Measurements from ENCODE around the gene RNF208.

RNF208 gene

GRCh38 chr9:137213160-137214060 lies 8.6 kb downstream of the RNF208 start:
- Histone ChIP-seq H3K27me3 (ENCODE audit: insufficient read depth, poor library complexity, severe bottlenecking) (no peaks in the 10 kb centered on the region), H3K4me3 (replicated peaks; ENCODE audit: insufficient read depth, low read length) (no peak overlapping the region), H3K27ac (replicated peaks) (no peak overlapping the region)
- no peak for DNase-seq (ENCODE audit: low read depth in 1 of 2, low spot score in 1 of 2)
- TF ChIP-seq CTCF (IDR thresholded peaks at IDR 0.05; ENCODE audit: insufficient read depth, low read length): peak; percentile 8
- TF ChIP-seq GABPA (IDR thresholded peaks at IDR 0.05; ENCODE audit: low read depth): no peak

GRCh38 chr9:137212520-137212919 lies 9.5 kb downstream of the RNF208 start:
- Histone ChIP-seq H3K27ac (replicated peaks) (no peak overlapping the region), H3K27me3 (ENCODE audit: insufficient read depth, poor library complexity, severe bottlenecking) (no peaks in the 10 kb centered on the region), H3K4me3 (replicated peaks; ENCODE audit: insufficient read depth, low read length) (no peak overlapping the region)
- DNase-seq (ENCODE audit: low read depth in 1 of 2, low spot score in 1 of 2): no peak
- TF ChIP-seq, protein P1, sequence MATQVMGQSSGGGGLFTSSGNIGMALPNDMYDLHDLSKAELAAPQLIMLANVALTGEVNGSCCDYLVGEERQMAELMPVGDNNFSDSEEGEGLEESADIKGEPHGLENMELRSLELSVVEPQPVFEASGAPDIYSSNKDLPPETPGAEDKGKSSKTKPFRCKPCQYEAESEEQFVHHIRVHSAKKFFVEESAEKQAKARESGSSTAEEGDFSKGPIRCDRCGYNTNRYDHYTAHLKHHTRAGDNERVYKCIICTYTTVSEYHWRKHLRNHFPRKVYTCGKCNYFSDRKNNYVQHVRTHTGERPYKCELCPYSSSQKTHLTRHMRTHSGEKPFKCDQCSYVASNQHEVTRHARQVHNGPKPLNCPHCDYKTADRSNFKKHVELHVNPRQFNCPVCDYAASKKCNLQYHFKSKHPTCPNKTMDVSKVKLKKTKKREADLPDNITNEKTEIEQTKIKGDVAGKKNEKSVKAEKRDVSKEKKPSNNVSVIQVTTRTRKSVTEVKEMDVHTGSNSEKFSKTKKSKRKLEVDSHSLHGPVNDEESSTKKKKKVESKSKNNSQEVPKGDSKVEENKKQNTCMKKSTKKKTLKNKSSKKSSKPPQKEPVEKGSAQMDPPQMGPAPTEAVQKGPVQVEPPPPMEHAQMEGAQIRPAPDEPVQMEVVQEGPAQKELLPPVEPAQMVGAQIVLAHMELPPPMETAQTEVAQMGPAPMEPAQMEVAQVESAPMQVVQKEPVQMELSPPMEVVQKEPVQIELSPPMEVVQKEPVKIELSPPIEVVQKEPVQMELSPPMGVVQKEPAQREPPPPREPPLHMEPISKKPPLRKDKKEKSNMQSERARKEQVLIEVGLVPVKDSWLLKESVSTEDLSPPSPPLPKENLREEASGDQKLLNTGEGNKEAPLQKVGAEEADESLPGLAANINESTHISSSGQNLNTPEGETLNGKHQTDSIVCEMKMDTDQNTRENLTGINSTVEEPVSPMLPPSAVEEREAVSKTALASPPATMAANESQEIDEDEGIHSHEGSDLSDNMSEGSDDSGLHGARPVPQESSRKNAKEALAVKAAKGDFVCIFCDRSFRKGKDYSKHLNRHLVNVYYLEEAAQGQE (IDR thresholded peaks at IDR 0.05; ENCODE audit: insufficient replicate concordance, low read depth): no peak
- no peak for TF ChIP-seq GABPA (IDR thresholded peaks at IDR 0.05; ENCODE audit: low read depth)
- no peak for TF ChIP-seq SPI1 (IDR thresholded peaks at IDR 0.05; ENCODE audit: borderline replicate concordance, low read depth)
- TF ChIP-seq CTCF (IDR thresholded peaks at IDR 0.05; ENCODE audit: insufficient read depth, low read length): no peak
- TF ChIP-seq POLR2AphosphoS5 (IDR thresholded peaks at IDR 0.05; ENCODE audit: low read depth): no peak

- DNase-seq (ENCODE audit: low read depth in 1 of 2, low spot score in 1 of 2): no peak
- H3K27me3 ChIP-seq (ENCODE audit: insufficient read depth, poor library complexity, severe bottlenecking): no peaks in the 10 kb centered on the region
- H3K4me3 ChIP-seq (replicated peaks; ENCODE audit: insufficient read depth, low read length): no peak overlapping the region
- no peak for TF ChIP-seq SPI1 (IDR thresholded peaks at IDR 0.05; ENCODE audit: borderline replicate concordance, low read depth)
- peak; percentile 63 for TF ChIP-seq POLR2AphosphoS5 (IDR thresholded peaks at IDR 0.05; ENCODE audit: low read depth)
- no peak overlapping the region for H3K27ac ChIP-seq (replicated peaks)
Observed at GRCh38 chr9:137211532-137211931, 10.5 kb downstream of the RNF208 start.

GRCh38 chr9:137206602-137207001 lies 15.4 kb downstream of the RNF208 start:
- H3K4me3 ChIP-seq (replicated peaks; ENCODE audit: insufficient read depth, low read length): peak overlapping the region; percentile 96
- H3K27me3 ChIP-seq (ENCODE audit: insufficient read depth, poor library complexity, severe bottlenecking): no peaks in the 10 kb centered on the region
- no peak for TF ChIP-seq SPI1 (IDR thresholded peaks at IDR 0.05; ENCODE audit: borderline replicate concordance, low read depth)
- TF ChIP-seq GABPA (IDR thresholded peaks at IDR 0.05; ENCODE audit: low read depth): no peak
- TF ChIP-seq, protein P1 (IDR thresholded peaks at IDR 0.05; ENCODE audit: insufficient replicate concordance, low read depth): no peak
- no peak for TF ChIP-seq CTCF (IDR thresholded peaks at IDR 0.05; ENCODE audit: insufficient read depth, low read length)
- TF ChIP-seq POLR2AphosphoS5 (IDR thresholded peaks at IDR 0.05; ENCODE audit: low read depth): 0 out of 2 replicates have a peak, but pooled peaks have one; percentile 6
- no peak for DNase-seq (ENCODE audit: low read depth in 1 of 2, low spot score in 1 of 2)
- H3K27ac ChIP-seq (replicated peaks): peak overlapping the region; percentile 80

Data from HL-60 (cell line).